GM21447 (cell line): ENCODE data around the gene THSD4.

Source experiments
- ATAC-seq: cut with Tn5 transposase; IDR thresholded peaks from one replicate; pipeline ENCODE4 v1.9.1; 2021; ENCODE audit not compliant: unreplicated experiment

Gene THSD4

GRCh38 chr15:71515375-71516186 is 400.3 kb downstream of the THSD4 start:
- ATAC-seq = no peak

DNA sequence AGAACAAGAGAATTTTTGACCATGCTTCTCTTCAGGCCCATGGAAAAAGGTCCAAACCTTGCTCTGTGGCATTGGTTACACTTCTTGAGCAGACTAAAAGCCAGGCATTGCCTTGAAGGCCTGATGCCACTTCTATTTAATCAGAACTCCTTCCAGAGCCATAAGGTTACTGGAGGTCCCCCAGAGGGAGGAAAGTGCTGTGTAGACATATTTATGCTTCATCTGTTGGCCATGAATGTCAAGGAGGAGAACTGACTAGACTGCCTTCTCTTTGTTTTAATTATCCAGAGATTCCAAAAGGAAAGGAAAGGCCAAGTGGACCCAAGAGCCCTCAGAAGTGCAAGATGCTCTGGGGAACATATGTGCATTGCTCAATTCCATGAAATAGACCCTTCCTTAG is 402.5 kb downstream of the THSD4 start:
- ATAC-seq = no peak

DNA sequence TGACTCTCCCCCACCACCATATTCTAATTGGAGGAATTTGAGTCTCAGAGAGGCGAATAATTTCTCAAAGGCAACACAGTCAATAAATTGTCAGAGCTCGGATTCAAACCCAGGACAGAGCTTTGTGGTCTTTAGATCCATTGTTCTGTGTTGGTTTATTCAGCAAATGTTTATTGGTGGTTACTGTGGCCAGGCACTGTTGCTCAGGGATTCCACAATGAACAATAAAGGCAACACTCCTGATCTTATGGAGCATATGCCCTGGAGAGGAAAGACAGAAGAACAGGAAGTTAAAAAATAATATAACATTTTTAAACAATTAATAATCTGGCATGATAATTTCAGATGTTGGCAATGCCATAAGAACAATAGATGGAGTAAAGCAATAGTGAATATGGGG is 403.4 kb downstream of the THSD4 start:
- ATAC-seq = no peak

DNA sequence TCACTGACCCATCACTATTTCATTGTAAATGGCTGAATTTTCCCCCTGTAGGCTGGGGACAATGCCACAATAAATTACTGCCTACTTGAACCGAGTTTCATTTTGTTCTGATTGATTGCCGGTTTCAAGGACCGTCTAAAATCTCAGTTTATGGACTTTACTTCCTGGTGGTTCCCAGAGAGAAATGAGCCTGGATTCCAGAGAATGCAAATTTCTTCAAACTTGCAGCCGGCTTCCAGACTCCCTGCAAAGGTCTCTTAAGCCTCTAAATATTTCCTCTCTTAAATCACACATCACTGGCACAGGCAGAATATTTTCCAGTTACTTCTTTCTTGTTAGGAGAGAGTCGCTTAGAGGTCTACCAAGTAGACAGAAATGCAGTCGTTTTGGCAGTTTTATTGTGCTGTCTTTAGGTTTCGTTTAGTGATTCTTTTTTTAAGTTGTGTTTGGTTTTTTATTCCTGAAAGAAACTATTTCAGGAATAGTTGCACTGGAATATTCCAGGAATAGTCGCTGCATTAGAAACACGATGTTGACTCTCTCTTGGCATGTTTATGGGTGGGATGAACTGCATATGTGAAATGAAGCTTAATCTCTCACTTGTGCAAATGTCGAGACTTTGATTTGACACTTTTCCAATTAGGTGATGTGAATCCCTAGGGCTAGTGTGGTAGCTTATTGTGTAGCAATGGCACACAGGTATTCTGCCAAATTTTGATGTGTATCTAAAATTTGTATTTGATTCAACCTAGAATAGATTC is 411.0 kb downstream of the THSD4 start:
- ATAC-seq = no peak

GRCh38 chr15:71529361-71529760 is 414.1 kb downstream of the THSD4 start:
- no peak for ATAC-seq

DNA sequence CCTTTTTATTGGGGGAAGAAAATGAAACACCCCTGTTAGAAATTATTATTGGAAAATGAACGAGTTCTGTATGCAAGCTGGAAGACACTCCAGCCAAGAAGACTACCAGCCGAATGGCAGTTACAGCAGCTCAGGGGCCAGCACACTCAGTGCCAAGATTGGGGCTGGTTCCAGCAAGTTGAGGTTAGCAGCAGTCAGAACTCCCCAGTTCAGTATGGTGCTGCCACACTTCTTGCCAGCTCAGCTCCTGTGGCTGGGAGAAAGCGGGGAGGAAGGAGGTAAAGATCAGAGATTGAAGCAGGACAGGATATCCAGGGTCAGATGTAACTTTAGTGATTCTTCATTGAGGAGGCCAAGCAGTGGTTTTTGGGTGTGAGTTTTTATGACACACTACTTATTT is 414.8 kb downstream of the THSD4 start:
- ATAC-seq = no peak

DNA sequence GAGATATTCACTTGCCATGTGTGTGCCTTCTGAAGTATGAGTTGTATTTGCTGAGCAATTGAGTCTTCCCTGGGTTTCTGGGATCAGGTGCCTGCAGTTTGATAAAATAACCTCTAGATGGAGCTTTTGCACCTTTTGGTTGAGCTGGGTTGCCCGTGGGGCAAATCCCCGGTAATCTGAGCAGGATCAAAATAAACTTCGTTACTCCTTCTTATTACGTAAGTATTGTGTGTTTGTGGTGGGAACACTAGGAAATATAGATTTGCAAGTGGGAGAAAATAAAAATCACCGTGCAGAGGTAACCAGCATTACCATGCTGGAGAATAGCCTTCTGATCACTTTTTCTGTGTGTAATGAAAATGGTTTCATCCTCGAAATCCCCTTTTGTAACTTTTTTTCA is 417.7 kb downstream of the THSD4 start:
- ATAC-seq = no peak

DNA sequence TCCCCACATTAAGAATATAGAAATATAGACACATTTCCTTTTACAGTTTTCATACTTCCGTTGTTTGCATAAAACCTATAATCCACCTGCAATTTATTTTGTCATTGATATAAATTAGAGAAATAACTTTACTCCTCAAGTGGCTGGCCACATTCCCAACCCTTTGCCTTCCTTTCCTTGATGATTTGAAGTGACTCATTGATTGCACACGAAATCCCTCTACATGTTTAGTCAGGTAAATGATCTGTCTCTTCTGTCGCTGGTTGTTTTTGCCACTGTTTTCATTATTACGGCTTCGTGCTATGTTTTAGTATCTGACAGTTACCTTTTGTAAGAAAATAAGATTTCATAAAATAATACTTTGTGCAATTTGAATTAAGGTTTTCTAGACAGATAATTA is 422.9 kb downstream of the THSD4 start:
- ATAC-seq = no peak

GRCh38 chr15:71541746-71542145 is 426.5 kb downstream of the THSD4 start:
- ATAC-seq = no peak

- ATAC-seq = no peak
Observed at GRCh38 chr15:71542836-71543235, 427.6 kb downstream of the THSD4 start.

GRCh38 chr15:71543413-71543812 is 428.1 kb downstream of the THSD4 start:
- ATAC-seq = no peak

- ATAC-seq = no peak
Observed at GRCh38 chr15:71545223-71545760, 430.0 kb downstream of the THSD4 start.

DNA sequence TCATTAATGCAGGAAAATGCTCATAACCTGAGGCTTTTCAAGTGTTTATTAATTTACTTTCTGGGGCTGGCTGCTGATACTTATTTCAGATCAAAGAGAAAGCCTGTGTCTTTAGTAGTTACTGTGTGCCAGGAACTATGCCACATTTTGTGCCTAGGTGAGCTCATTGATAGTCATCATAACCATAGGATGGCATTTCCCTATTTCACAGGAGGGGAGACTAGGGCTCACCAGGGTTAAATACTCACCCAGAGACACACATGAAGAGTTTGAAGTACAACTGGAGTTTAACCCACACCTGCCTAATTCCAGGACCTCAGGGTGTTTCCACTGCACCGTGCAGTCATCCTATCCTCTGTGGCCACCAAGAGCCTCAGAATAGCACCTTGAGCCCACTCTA is 430.7 kb downstream of the THSD4 start:
- ATAC-seq = no peak

DNA sequence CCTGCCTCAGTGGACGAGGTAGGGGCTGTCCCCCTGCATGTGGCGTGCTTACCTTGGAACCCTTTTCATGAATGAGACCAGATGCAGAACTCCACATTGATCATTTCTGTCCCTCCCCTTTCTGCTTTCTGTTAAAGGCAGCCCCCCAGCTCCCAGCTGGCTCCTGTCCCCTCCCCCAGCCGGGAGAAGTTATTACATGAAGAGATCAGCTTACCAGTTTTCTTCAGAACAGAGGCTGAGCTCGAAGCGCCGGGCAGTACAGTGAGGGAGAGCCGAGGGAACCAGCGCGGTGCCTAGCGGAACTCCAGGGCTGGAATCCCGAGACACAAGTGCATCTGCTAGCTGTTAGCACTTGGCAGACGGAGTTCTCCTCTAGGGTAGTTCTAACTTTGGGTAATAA is 431.7 kb downstream of the THSD4 start:
- ATAC-seq = no peak

DNA sequence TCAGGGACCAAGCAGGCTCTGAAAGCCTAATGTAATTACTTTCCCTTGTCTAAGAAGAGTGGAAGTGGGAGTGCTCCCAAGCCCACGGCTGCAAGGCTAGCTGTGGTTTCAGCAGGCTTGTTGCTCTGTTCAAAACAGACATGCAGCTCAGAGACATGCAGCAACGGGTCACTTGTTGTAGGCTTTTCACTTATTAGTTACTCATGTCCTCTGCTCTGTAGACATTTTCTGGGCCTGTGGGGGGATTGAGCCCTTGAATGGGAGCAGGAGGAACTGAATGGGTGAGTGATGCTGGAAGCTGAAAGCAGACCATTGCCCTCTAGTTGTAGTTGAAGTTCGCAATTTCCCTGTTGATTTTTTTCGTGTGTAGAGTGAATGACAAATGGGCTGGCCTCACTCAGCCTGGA is 433.1 kb downstream of the THSD4 start:
- ATAC-seq = no peak

- no peak for ATAC-seq
Observed at GRCh38 chr15:71549091-71549490, 433.8 kb downstream of the THSD4 start.

DNA sequence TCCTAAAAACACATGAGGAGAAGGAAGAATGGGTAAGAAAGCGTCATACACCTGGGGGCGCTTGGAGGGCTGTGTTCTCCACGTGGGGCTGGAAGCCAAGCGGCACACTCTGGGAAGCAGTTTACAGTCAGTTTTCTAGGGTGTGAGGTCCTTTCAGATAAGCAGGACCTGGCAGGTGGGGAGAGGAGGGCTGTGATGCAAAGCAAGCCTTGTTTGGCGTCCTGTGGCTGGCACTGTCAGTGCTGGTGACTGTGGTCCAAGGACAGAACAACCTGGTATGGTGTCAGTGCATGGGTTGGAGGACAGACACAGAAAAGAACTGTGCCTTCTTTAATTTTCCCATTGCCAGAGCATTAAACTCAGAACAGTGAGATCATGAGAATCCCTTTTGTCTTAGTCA is 434.4 kb downstream of the THSD4 start:
- no peak for ATAC-seq

GRCh38 chr15:71551566-71551965 is 436.3 kb downstream of the THSD4 start:
- no peak for ATAC-seq

DNA sequence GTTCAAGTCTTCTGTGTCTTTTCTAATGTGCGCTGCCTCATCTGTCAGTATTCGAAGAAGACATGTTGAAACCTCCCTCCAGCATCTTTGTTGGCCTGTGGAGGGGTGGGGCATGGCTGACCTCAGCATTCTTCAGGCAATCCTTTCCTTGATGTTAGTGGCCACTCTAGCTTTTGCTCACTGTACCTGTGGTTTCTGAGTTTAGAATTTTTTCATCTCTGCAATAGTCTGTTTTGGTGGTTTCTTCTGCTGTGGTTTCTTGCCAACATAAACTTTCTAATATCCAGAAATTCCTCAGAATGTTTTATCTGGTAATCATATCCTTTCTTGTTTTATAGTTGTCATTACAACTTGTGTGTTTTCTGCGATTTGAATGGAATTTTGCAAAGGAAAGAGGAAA is 443.8 kb downstream of the THSD4 start:
- no peak for ATAC-seq

- ATAC-seq = no peak
Observed at GRCh38 chr15:71559616-71560015, 444.3 kb downstream of the THSD4 start.

DNA sequence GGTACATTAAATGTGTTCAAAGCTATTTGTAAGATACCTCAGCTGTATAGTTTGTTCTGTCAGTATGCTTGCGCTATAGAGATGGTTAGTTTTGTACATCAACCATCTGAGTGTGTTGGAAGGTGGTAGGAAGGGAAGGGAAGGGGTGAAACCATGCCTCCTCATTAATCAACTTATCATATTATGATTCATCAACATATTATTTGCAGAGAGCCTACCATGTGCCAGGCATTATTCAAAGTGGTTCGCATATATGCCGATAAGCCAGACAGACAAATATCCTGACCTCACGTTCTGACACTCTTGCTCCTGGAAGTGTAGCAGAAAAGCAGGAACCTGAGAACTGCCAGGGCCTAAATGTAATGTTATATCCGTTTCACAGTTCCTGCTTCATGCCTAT is 447.0 kb downstream of the THSD4 start:
- ATAC-seq = no peak

GRCh38 chr15:71564217-71564616 is 448.9 kb downstream of the THSD4 start:
- no peak for ATAC-seq
